Upper lobe of left lung (tissue), 4 donors: Measurements from ENCODE around the gene GNAI1.

Experiments
- CTCF ChIP-seq, 6 experiments: fragments of 450-650 bp in 4 of 6; fragments of 200-600 bp in 2 of 6; sonication (generic) in 2 of 6; IDR thresholded peaks; one replicate each; pipeline ENCODE4 v1.5.1; 2016 to 2019; ENCODE audit warnings: antibody characterized with exemption in 6 of 6
- EP300 ChIP-seq, 4 donors: sonication (generic); formaldehyde crosslinking; IDR thresholded peaks; one replicate each; pipeline ENCODE4 v1.5.1; 2017; ENCODE audit warnings: antibody characterized with exemption in 4 of 4, control low read depth in 2 of 4
- POLR2A ChIP-seq, 4 donors: fragments of 450-650 bp; IDR thresholded peaks; one replicate each; pipeline ENCODE4 v1.5.1; 2016 to 2017; ENCODE audit warnings: antibody characterized with exemption in 4 of 4, mild to moderate bottlenecking in 2 of 4
- POLR2AphosphoS5 ChIP-seq, 2 donors: sonication (generic); formaldehyde crosslinking; IDR thresholded peaks; one replicate each; pipeline ENCODE4 v1.5.1; 2017; ENCODE audit warnings: antibody characterized with exemption in 2 of 2

DNA sequence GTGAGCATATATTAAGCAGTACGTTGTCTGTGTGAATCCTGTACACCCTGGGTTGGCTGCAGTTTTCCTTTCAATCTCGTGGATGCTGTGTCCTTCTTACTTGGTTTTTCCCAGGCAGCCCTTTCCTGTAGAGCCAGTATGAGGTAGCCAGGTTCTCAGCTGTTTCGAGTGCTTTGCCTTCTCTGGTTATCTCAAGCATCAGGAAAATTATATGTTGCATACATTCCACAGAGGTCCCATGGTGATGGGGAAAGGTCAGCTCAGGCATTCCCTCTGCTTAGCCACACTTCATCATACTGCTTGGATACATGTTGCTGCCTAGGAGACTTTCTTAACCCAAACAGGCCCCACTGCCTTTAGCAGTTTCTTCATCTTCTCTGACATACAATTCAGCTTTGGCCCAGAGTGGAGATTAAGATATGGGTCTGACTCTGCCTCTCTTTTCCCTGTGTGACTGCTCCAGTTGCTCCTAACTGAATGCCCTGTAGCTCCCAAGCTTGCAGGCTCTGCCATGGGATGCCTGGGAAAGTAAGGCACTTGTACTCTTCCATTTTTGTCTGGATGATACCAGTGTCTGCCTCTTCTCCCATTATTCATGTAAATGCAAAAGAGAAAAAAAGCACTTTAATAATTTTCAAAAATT lies 11.3 kb downstream of the GNAI1 start:
- TF ChIP-seq POLR2A (IDR thresholded peaks at IDR 0.05) (no peak), CTCF (IDR thresholded peaks at IDR 0.05) (no peak), POLR2AphosphoS5 (IDR thresholded peaks at IDR 0.05) (no peak), EP300 (IDR thresholded peaks at IDR 0.05) (no peak)
